GM19099 (cell line): Measurements from ENCODE around the gene TNIK.

Experiments
- POLR2A ChIP-seq: IDR thresholded peaks from 3 replicates; pipeline ENCODE4 v1.6.1; 2011; ENCODE audit warnings: low read depth; ENCODE audit not compliant: insufficient read length; ENCODE audit errors: extremely low read depth

TNIK gene

DNA sequence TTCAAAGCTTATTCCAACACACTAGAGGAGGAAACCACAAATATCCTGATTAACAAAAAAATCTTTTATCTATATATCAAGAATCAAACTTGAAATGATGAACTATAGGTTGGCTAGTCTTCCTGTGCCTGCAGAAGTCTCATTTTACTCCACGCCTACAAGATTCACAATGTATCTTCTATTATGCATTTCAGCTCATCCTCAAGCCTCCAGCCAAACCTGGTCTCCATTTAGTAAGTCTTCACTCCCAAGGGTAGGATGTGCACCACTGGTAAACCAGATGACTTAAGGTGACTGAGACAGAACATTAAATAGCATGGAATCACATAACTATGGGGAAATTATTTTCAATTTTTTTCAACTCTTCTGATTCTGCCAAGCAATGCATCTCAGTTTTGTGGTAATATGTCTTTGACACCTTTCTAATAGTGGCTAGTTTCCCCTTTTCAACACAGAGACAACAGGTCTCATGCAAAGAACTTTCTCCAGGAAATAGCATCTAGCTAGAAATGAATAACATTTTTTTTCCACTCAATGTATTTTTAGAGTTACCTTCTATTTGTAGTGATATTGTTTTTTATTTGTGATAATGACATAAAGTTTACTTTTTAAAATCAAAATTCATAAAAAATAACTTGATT is 166.9 kb downstream of the TNIK start:
- TF ChIP-seq POLR2A: no peak

- no peak for TF ChIP-seq POLR2A
These were observed 169.5 kb downstream of the TNIK start for GRCh38 chr3:171290680-171291079.

GRCh38 chr3:171289291-171289690 is 170.9 kb downstream of the TNIK start:
- no peak for TF ChIP-seq POLR2A

DNA sequence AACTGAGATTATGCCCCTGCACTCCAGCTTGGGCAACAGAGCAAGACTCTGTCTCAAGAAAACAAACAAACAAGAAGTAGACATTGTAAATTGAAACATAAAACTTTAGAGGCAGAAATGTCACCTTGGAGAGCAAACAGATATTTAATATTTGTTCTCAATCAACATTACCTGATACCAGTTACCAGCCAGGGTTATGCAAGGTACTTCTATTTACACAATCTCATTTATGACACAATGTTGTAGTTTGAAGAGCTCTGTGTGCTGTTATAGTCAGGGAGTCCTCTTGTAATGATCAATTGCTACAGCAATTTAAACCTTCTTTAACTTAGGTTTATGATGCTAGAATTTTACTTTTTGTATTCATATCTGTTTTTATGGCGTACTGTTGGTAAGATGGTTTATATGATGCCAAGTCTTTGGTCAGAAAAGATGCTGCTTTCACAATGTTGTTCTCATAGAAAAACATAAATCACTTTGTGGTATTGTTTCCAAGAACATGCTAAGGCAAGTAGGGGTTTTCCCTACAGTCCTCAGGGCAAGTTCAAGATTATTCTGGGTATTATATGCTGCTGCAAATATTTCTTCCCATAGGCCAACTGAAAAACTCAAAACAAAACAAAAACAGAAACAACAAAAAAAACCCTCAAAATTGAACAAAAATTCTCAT is 173.5 kb downstream of the TNIK start:
- no peak for TF ChIP-seq POLR2A

- TF ChIP-seq POLR2A: no peak
These were observed 174.9 kb downstream of the TNIK start for GRCh38 chr3:171285287-171285686.

- TF ChIP-seq POLR2A: no peak
These were observed 175.7 kb downstream of the TNIK start for GRCh38 chr3:171284308-171285075.

DNA sequence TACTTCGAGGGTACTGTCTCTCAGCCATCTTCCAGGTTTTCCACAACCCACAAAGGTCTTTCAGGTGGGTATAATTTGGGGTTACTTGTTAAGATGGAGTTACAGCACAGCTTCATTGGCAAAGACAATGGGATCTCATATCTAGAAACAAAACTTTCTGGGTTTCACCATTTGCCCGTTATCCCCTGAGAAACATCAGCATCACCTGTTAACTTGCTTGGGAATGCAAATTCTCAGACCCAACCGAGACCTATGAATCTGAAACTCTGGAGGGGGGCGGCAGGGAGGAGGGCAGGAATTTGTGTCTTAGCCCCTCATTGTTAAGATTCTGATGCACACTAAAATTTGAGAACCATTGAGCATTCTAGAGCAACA is 176.4 kb downstream of the TNIK start:
- TF ChIP-seq POLR2A: no peak

DNA sequence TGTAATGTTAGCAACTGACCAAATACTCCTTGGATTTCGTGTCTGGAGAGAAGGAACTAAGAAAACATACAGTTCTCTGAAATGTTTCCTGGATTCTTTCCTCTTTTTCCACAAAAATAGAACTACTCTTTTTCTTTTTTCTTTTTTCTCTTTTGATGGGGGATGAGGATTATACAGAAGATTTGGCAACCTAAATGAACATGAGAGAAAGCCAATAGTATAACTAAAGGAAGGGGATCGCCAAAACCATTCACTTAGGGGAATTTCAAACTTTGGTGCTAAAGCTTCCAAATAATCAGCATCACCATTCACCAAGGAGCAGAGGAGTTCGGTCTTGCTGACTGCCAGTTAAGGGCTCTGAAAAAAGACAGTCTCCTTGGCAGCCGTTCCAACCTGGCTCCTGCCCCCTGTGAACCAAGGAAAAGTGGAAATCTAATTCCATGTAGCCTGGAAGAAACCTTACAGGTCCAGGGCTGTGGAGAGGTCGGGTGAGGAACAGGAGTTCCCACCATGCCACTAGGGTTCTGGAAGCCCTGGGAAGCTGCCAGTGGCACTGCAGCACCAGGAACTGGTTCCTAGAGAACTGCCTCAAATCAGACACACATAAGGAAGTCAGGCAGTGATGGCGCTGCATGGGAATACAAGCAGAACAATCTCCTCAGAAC is 176.9 kb downstream of the TNIK start:
- TF ChIP-seq POLR2A: no peak

GRCh38 chr3:171282041-171282440 is 178.2 kb downstream of the TNIK start:
- no peak for TF ChIP-seq POLR2A

GRCh38 chr3:171281256-171281992 is 178.8 kb downstream of the TNIK start:
- no peak for TF ChIP-seq POLR2A

DNA sequence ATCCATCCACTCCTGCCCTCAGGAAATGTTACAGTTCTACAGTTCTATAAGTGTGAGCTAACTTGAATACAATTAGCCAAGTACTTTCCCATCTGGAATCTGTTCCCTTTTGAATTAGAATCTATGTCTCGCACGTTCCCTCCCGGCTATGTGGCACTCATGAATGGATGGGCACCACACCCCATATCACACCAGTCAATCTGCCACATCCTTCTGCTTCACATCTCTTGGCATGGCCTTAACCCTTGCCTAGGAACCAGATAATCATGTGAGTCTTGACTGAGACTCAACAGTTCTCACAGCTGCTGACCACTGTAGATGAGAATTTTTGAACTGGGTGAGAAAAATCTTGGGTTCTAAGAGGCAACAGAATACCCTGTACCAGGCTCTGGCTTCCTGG is 180.2 kb downstream of the TNIK start:
- TF ChIP-seq POLR2A: no peak

GRCh38 chr3:171278299-171278590 is 182.0 kb downstream of the TNIK start:
- TF ChIP-seq POLR2A: no peak

- TF ChIP-seq POLR2A: no peak
These were observed 182.5 kb downstream of the TNIK start for GRCh38 chr3:171277456-171278298.

- no peak for TF ChIP-seq POLR2A
These were observed 183.3 kb downstream of the TNIK start for GRCh38 chr3:171276923-171277322.

GRCh38 chr3:171274222-171274621 is 186.0 kb downstream of the TNIK start:
- TF ChIP-seq POLR2A: no peak

- TF ChIP-seq POLR2A: no peak
These were observed 189.7 kb downstream of the TNIK start for GRCh38 chr3:171270541-171270940.
